SU-DHL-6 (cell line): ENCODE data around the gene HECW1.

ENCODE experiments used
- EZH2phosphoT487 ChIP-seq: fragments of 200-600 bp; sonication (generic), shearing (Covaris generic); conservative IDR thresholded peaks from 2 replicates; pipeline ENCODE4 v1.6.1; 2018; ENCODE audit warnings: mild to moderate bottlenecking, antibody characterized with exemption, low read length, moderate library complexity, mixed read lengths
- TF ChIP-seq, protein P1 (sequence below): fragments of 200-600 bp; sonication (generic); IDR thresholded peaks from one replicate; pipeline ENCODE4 v1.5.1; 2017; ENCODE audit warnings: antibody characterized with exemption, mild to moderate bottlenecking, low read length, moderate library complexity; ENCODE audit not compliant: insufficient read depth, poor library complexity, severe bottlenecking

DNA sequence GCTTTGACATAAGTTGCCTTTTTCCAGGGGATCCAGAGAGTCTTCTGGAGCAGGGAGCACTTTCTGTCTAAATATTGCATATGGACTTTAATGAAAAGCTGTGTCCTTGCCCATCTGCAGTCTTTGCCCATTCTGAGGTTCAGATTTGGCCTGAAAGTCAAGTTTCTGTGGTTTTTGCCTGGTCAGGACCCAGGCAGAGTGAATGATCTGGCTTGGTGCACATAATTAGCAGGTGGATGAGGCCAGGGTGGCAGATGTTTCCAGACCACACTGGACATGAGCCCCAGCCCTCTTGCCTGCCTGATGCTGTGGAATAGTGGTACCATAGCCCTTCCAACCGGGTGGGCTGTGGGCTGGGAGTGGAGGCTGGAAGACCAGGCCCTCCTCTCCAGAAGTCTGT, 11.0 kb downstream of the HECW1 start:
- TF ChIP-seq, protein P1, sequence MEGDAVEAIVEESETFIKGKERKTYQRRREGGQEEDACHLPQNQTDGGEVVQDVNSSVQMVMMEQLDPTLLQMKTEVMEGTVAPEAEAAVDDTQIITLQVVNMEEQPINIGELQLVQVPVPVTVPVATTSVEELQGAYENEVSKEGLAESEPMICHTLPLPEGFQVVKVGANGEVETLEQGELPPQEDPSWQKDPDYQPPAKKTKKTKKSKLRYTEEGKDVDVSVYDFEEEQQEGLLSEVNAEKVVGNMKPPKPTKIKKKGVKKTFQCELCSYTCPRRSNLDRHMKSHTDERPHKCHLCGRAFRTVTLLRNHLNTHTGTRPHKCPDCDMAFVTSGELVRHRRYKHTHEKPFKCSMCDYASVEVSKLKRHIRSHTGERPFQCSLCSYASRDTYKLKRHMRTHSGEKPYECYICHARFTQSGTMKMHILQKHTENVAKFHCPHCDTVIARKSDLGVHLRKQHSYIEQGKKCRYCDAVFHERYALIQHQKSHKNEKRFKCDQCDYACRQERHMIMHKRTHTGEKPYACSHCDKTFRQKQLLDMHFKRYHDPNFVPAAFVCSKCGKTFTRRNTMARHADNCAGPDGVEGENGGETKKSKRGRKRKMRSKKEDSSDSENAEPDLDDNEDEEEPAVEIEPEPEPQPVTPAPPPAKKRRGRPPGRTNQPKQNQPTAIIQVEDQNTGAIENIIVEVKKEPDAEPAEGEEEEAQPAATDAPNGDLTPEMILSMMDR, result no peak
- no peak for TF ChIP-seq EZH2phosphoT487
